ENCODE results near the gene TMEM190. TPM values are rescaled to one million over a fixed set of nuclear protein-coding genes. Genes with fewer than 3 reads are reported as not detected.

Gene TMEM190
- total RNA-seq, 2 experiments from 2014 or later = not detected

- H3K27ac Mint-ChIP-seq = no peak overlapping the region
- H3K27me3 Mint-ChIP-seq = no peaks in the 10 kb centered on the region
- H3K4me1 Mint-ChIP-seq = peaks cover 10% of the 10 kb centered on the region
- H3K4me3 Mint-ChIP-seq = no peak overlapping the region
- H3K9me3 Mint-ChIP-seq = no peaks in the 10 kb centered on the region
- DNase-seq = no peak
- CTCF ChIA-PET = no interaction called here
- POLR2A ChIA-PET = interaction anchor here (1.1 kb wide), 1 partner anchor 63 kb away, joined by 3 read pairs; the partner anchor contains the start of gene UBE2S
- H3K36me3 Mint-ChIP-seq (ENCODE audit: low read depth) = peaks cover 8% of the 10 kb centered on the region
Measured at GRCh38 chr19:55345101-55345817, 31.4 kb upstream of the TMEM190 start.

GRCh38 chr19:55345818-55346724, 30.6 kb upstream of the TMEM190 start:
- peaks cover 10% of the 10 kb centered on the region for H3K4me1 Mint-ChIP-seq
- H3K4me3 Mint-ChIP-seq = no peak overlapping the region
- H3K9me3 Mint-ChIP-seq = no peaks in the 10 kb centered on the region
- no peak for DNase-seq
- ChIA-PET POLR2A (interaction anchor here (1.1 kb wide), 1 partner anchor 62 kb away, joined by 3 read pairs; the partner anchor contains the start of gene UBE2S), CTCF (no interaction called here)
- peaks cover 2% of the 10 kb centered on the region for H3K27me3 Mint-ChIP-seq
- no peak overlapping the region for H3K27ac Mint-ChIP-seq
- peaks cover 8% of the 10 kb centered on the region for H3K36me3 Mint-ChIP-seq (ENCODE audit: low read depth)

- CTCF ChIA-PET = no interaction called here
- peaks cover 10% of the 10 kb centered on the region for H3K27me3 Mint-ChIP-seq
- no peak for DNase-seq
- peaks cover 13% of the 10 kb centered on the region for H3K4me1 Mint-ChIP-seq
- H3K9me3 Mint-ChIP-seq = no peaks in the 10 kb centered on the region
- peaks cover 6% of the 10 kb centered on the region for H3K36me3 Mint-ChIP-seq (ENCODE audit: low read depth)
- POLR2A ChIA-PET = interaction anchor here (3.7 kb wide), 1 partner anchor 8 kb away, joined by 25 read pairs; the partner anchor contains the start of gene KMT5C
- H3K27ac Mint-ChIP-seq = no peak overlapping the region
- H3K4me3 Mint-ChIP-seq = no peak overlapping the region
Measured at GRCh38 chr19:55346725-55347441, 29.7 kb upstream of the TMEM190 start.

DNA sequence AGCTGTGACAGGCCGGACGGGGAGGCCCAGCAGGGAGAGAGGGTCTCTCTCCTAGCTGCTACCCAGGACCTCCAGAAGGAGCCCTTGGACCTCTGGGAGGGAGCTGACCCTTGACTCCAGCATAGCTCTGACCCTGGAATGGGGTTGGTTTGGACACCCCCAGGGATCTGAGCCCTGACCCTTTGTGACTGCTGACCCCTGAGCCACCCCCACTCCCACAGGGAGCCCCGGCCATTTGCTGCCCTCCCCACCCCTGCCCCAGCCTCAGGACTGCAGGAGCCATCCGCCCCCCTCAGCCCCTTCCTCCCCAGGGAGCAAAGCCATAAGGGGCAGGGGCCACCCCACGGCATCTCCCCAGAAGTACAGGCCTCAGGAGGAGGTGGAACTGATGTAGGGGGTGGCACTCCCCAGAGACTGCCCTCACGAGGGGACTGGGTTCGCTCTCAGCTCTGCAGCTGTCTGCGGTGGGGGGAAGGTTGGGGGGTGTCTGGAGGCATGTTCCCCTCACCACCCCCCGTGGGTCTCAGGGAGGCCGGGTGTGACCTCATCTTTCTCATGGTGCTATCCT, 29.1 kb upstream of the TMEM190 start:
- ChIA-PET CTCF (no interaction called here), POLR2A (interaction anchor here (3.7 kb wide), 1 partner anchor 9 kb away, joined by 25 read pairs; the partner anchor contains the start of gene KMT5C)
- no peak for DNase-seq
- Mint-ChIP-seq H3K27me3 (peaks cover 15% of the 10 kb centered on the region), H3K4me3 (no peak overlapping the region), H3K36me3 (ENCODE audit: low read depth) (peaks cover 6% of the 10 kb centered on the region), H3K4me1 (peaks cover 20% of the 10 kb centered on the region), H3K9me3 (no peaks in the 10 kb centered on the region), H3K27ac (no peak overlapping the region)

- H3K4me1 Mint-ChIP-seq = peaks cover 29% of the 10 kb centered on the region
- H3K9me3 Mint-ChIP-seq = no peaks in the 10 kb centered on the region
- ChIA-PET CTCF (no interaction called here), POLR2A (interaction anchor here (0.9 to 3.7 kb wide), 2 partner anchors 9 to 16 kb away, joined by 3 to 25 read pairs; partner anchors contain the start of gene KMT5C)
- H3K4me3 Mint-ChIP-seq = no peak overlapping the region
- no peak overlapping the region for H3K27ac Mint-ChIP-seq
- peaks cover 3% of the 10 kb centered on the region for H3K36me3 Mint-ChIP-seq (ENCODE audit: low read depth)
- DNase-seq = no peak
- H3K27me3 Mint-ChIP-seq = peaks cover 24% of the 10 kb centered on the region
Measured at GRCh38 chr19:55348317-55349034, 28.1 kb upstream of the TMEM190 start.

- H3K4me1 Mint-ChIP-seq = peaks cover 34% of the 10 kb centered on the region
- peaks cover 38% of the 10 kb centered on the region for H3K27me3 Mint-ChIP-seq
- no peaks in the 10 kb centered on the region for H3K9me3 Mint-ChIP-seq
- ChIA-PET POLR2A (interaction anchor here (1.0 to 3.7 kb wide), 3 partner anchors 12 to 21 kb away, joined by 3 to 25 read pairs (median 4); partner anchors contain the start of gene KMT5C), CTCF (interaction anchor here (1.0 kb wide), 1 partner anchor 50 kb away, joined by 5 read pairs; no protein-coding TSS in a partner anchor)
- DNase-seq = no peak
- H3K4me3 Mint-ChIP-seq = no peak overlapping the region
- H3K36me3 Mint-ChIP-seq (ENCODE audit: low read depth) = peaks cover 3% of the 10 kb centered on the region
- H3K27ac Mint-ChIP-seq = peak overlapping the region; percentile 30
Measured at GRCh38 chr19:55350620-55351315, 25.9 kb upstream of the TMEM190 start.

DNA sequence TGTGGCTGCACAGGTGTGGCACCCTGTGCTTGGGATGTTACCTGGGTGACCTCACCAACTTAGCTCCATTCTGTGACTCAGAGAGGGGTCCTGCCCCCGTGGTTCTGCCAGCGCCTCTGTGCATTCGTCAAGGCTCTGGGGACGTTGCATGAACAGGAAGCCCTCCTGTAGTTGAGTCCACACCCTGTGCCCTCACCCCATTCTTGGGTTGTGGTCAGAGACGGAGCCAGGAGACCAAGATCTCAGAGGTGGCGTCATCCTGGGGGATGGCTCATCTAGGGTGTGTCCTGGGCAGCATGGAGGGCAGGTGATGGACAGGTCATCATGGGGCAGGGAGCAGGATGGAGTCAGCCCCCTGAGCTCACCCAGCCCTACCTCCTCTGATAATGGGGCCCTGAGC, 24.6 kb upstream of the TMEM190 start:
- peak; percentile 45 for DNase-seq
- Mint-ChIP-seq H3K36me3 (ENCODE audit: low read depth) (peaks cover 3% of the 10 kb centered on the region), H3K27ac (peak overlapping the region; percentile 26), H3K4me3 (no peak overlapping the region), H3K4me1 (peaks cover 34% of the 10 kb centered on the region), H3K27me3 (peaks cover 41% of the 10 kb centered on the region), H3K9me3 (no peaks in the 10 kb centered on the region)
- ChIA-PET CTCF (interaction anchor here (0.8 kb wide), 1 partner anchor 50 kb away, joined by 5 read pairs; no protein-coding TSS in a partner anchor), POLR2A (interaction anchor here (0.9 to 2.5 kb wide), 2 partner anchors 13 to 92 kb away, joined by 3 to 13 read pairs; partner anchors contain the start of gene KMT5C)

- ChIA-PET CTCF (interaction anchor here (0.8 kb wide), 1 partner anchor 51 kb away, joined by 5 read pairs; no protein-coding TSS in a partner anchor), POLR2A (interaction anchor here (0.9 to 2.5 kb wide), 4 partner anchors 14 to 235 kb away, joined by 3 to 13 read pairs (median 3); partner anchors contain the start of genes KMT5C and UBE2S)
- H3K27ac Mint-ChIP-seq = no peak overlapping the region
- peaks cover 3% of the 10 kb centered on the region for H3K36me3 Mint-ChIP-seq (ENCODE audit: low read depth)
- H3K9me3 Mint-ChIP-seq = no peaks in the 10 kb centered on the region
- no peak for DNase-seq
- H3K27me3 Mint-ChIP-seq = peaks cover 46% of the 10 kb centered on the region
- peak overlapping the region; percentile 33 for H3K4me3 Mint-ChIP-seq
- H3K4me1 Mint-ChIP-seq = peaks cover 34% of the 10 kb centered on the region
Measured at GRCh38 chr19:55352549-55353145, 24.0 kb upstream of the TMEM190 start.

DNA sequence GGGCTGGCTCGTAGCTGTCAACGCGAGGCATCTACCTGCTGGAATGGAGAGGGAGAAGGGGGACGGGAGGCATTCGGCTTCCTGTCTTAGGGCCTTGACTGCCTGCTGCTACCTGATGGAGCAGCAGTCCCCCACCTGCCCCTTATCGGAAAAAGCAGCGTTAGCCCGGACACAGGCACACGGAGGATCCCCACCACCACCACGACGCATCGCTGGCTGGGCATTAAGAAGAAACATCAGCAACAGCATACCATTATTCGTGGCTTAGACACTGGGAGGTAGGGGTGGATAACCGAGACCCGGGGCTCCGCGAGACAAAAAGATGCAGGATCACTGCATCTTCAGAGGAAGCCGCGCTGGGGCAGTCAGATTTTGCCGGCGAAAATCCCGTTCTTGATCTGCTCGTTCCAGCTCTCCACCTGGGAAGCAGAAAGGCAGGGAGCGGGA, 23.2 kb upstream of the TMEM190 start:
- ChIA-PET POLR2A (interaction anchor here (0.9 to 2.5 kb wide), 3 partner anchors 14 to 235 kb away, joined by 3 to 13 read pairs (median 3); partner anchors contain the start of genes KMT5C and UBE2S), CTCF (no interaction called here)
- H3K4me1 Mint-ChIP-seq = peaks cover 34% of the 10 kb centered on the region
- no peak overlapping the region for H3K27ac Mint-ChIP-seq
- H3K9me3 Mint-ChIP-seq = no peaks in the 10 kb centered on the region
- H3K36me3 Mint-ChIP-seq (ENCODE audit: low read depth) = no peaks in the 10 kb centered on the region
- no peak for DNase-seq
- peak overlapping the region; percentile 67 for H3K4me3 Mint-ChIP-seq
- peaks cover 46% of the 10 kb centered on the region for H3K27me3 Mint-ChIP-seq

DNA sequence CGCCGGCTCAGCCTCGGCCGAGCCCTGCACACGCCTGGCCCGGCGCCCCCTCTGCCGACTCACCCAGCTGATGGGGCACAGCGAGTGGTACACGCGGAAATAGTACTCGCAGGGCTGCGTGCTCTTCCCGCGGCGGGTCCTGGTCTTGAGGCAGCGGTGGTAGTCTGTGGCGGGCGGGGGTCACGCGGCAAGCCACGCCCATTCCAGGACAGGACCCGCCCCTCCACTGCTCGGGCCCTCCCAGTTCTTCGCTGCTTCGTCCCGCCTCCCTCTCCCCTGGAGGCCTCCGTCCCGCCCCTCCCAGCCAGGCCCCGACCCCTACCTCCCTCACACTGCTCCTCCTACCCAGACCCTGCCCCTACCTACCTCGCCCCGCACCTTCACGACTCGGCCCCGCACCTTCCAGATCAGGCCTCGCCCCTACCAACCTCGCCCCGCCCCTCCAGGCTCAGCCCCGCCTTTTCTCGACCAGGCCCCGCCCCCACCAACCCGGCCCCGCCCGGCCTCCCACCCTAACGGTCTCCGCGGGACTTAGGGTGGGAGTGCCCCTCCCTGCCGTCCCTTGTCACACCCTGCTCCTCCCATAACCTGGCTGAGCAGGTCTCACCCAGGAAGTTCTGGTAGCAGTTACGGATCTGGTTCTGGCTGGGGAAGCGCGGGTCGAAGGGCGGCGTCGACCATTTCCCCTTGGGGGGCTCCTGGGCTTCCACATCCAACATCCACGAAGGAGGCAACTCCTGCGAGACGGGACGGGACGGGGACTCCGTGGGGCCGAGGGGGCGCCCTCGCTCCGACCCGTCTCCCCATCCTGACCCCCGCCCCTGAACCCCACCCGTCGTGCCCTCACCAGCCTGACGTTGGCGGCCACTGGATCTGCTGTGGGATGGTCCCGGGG, 22.6 kb upstream of the TMEM190 start:
- POLR2A ChIA-PET = interaction anchor here (0.9 to 2.5 kb wide), 3 partner anchors 15 to 236 kb away, joined by 3 to 13 read pairs (median 3); partner anchors contain the start of genes KMT5C and UBE2S
- peak; percentile 71 for DNase-seq
- no peaks in the 10 kb centered on the region for H3K9me3 Mint-ChIP-seq
- H3K4me3 Mint-ChIP-seq = peak overlapping the region; percentile 67
- H3K27me3 Mint-ChIP-seq = peaks cover 46% of the 10 kb centered on the region
- H3K4me1 Mint-ChIP-seq = peaks cover 34% of the 10 kb centered on the region
- H3K27ac Mint-ChIP-seq = no peak overlapping the region
- CTCF ChIA-PET = no interaction called here
- H3K36me3 Mint-ChIP-seq (ENCODE audit: low read depth) = no peaks in the 10 kb centered on the region

All from activated CD4-positive, alpha-beta memory T cell treated with anti-CD3 and anti-CD28 coated beads, Interleukin-2, amount 10 ng/mL, durations not matched to agents 7 days and 5 days (primary cell).